ENCODE results near the gene COQ5.
A peak's percentile ranks its signal among the peaks of the same experiment; 100 is the strongest.

COQ5 gene

DNA sequence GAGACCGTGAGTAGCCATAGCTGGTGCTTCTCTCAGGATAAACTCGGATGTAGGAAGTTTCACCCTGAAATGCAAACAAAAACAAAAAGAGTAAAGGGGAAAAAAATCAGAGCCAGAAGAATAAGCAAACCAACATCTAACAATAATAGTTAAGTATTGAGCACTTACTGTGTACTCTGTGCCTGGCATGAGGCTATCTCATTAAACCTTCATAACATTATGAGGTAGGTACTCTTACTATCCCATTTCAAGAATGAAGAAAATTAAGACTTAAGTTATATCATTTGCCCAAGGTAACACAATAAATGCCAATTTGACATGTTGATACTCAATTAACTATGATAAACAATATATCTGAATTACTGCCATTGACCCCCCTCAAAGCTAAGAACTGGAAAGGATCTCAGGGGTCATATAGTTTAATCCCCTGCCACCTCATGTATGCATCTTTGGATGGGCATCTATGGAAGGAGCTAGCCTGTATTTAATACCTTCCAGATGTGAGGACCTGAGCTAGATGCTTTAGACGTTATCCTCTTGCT is 66.8 kb downstream of the COQ5 start:
- Histone ChIP-seq H3K9ac (ENCODE audit: low read length) (no peak overlapping the region), H4K20me1 (ENCODE audit: insufficient read depth, low read length) (peaks cover 28% of the 10 kb centered on the region), H3K4me2 (ENCODE audit: low read length) (no peak overlapping the region), H3K4me1 (ENCODE audit: low read length) (0 out of 2 replicates have a peak, but pooled peaks cover 3% of the 10 kb centered on the region), H3K79me2 (ENCODE audit: low read length) (peaks cover 53% of the 10 kb centered on the region), H3K4me3 (ENCODE audit: low read length) (no peak overlapping the region), H3K27ac (ENCODE audit: low read length) (no peak overlapping the region), H3K9me3 (ENCODE audit: insufficient read depth, low read length) (no peaks in the 10 kb centered on the region), H2AFZ (ENCODE audit: low read depth, low read length) (no peak overlapping the region), H3K27me3 (ENCODE audit: low read depth, low read length) (no peaks in the 10 kb centered on the region), H3K36me3 (replicated peaks; ENCODE audit: low read depth, low read length) (peaks cover 73% of the 10 kb centered on the region)
- no peak for TF ChIP-seq EZH2phosphoT487 (IDR thresholded peaks at IDR 0.05; ENCODE audit: low read depth)
- TF ChIP-seq, protein P1, sequence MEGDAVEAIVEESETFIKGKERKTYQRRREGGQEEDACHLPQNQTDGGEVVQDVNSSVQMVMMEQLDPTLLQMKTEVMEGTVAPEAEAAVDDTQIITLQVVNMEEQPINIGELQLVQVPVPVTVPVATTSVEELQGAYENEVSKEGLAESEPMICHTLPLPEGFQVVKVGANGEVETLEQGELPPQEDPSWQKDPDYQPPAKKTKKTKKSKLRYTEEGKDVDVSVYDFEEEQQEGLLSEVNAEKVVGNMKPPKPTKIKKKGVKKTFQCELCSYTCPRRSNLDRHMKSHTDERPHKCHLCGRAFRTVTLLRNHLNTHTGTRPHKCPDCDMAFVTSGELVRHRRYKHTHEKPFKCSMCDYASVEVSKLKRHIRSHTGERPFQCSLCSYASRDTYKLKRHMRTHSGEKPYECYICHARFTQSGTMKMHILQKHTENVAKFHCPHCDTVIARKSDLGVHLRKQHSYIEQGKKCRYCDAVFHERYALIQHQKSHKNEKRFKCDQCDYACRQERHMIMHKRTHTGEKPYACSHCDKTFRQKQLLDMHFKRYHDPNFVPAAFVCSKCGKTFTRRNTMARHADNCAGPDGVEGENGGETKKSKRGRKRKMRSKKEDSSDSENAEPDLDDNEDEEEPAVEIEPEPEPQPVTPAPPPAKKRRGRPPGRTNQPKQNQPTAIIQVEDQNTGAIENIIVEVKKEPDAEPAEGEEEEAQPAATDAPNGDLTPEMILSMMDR (IDR thresholded peaks at IDR 0.05; ENCODE audit: low read depth, low read length): no peak

DNA sequence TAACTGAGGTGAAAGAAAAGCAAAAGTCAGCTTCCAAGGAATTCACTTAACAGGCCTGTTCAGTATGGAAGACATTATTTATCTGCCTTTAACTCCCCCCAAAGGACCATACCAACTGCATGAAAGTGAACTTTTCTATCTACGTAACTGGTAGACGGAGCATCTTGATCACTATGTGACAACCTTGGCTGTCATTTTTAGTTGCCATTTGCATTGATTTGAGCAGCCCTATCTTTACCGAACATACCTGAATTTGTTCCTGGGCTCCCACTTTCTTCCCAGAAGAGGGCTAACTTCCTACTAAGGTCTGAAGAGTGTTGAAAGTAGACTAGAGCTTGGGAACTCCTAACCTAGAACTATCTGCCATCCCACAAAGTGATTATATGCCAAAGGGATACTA is 68.8 kb downstream of the COQ5 start:
- 0 out of 2 replicates have a peak, but pooled peaks cover 7% of the 10 kb centered on the region for H4K20me1 ChIP-seq (ENCODE audit: insufficient read depth, low read length)
- H3K9me3 ChIP-seq (ENCODE audit: insufficient read depth, low read length): no peaks in the 10 kb centered on the region
- no peak overlapping the region for H3K4me3 ChIP-seq (ENCODE audit: low read length)
- H3K79me2 ChIP-seq (ENCODE audit: low read length): peaks cover 32% of the 10 kb centered on the region
- H3K4me2 ChIP-seq (ENCODE audit: low read length): no peak overlapping the region
- H3K36me3 ChIP-seq (replicated peaks; ENCODE audit: low read depth, low read length): peaks cover 73% of the 10 kb centered on the region
- H3K9ac ChIP-seq (ENCODE audit: low read length): no peak overlapping the region
- H3K4me1 ChIP-seq (ENCODE audit: low read length): no peaks in the 10 kb centered on the region
- TF ChIP-seq EZH2phosphoT487 (IDR thresholded peaks at IDR 0.05; ENCODE audit: low read depth): no peak
- TF ChIP-seq, protein P1 (IDR thresholded peaks at IDR 0.05; ENCODE audit: low read depth, low read length): no peak
- no peak overlapping the region for H2AFZ ChIP-seq (ENCODE audit: low read depth, low read length)
- no peak overlapping the region for H3K27ac ChIP-seq (ENCODE audit: low read length)
- no peaks in the 10 kb centered on the region for H3K27me3 ChIP-seq (ENCODE audit: low read depth, low read length)

DNA sequence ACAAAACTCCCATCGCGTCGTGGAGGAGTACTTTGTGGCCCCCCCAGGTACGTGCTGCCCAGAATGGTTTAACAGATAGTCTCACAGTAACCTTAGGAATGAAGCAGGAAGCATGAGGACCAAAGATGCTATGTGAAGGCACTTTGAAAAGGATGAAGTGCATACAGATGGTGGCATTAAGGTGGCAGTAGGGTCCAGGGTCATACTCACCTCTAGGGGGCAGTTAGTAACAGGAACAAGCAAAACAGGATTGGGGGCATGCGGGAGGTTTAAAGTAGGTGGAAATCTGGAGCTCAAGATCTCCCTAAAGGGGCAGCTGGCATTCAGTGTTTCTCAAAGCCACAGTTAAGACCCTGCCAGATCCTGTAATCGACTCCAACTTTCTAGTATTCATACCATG is 71.8 kb downstream of the COQ5 start:
- Histone ChIP-seq H4K20me1 (ENCODE audit: insufficient read depth, low read length) (no peaks in the 10 kb centered on the region; the same call in 1 of the 2 replicates), H3K79me2 (ENCODE audit: low read length) (peaks cover 18% of the 10 kb centered on the region; the same call in 1 of the 2 replicates), H3K4me1 (ENCODE audit: low read length) (no peaks in the 10 kb centered on the region), H3K9ac (ENCODE audit: low read length) (no peak overlapping the region), H3K4me3 (ENCODE audit: low read length) (no peak overlapping the region), H3K27me3 (ENCODE audit: low read depth, low read length) (no peaks in the 10 kb centered on the region), H3K4me2 (ENCODE audit: low read length) (no peak overlapping the region), H3K9me3 (ENCODE audit: insufficient read depth, low read length) (no peaks in the 10 kb centered on the region), H2AFZ (ENCODE audit: low read depth, low read length) (no peak overlapping the region), H3K27ac (ENCODE audit: low read length) (no peak overlapping the region), H3K36me3 (replicated peaks; ENCODE audit: low read depth, low read length) (peaks cover 53% of the 10 kb centered on the region)
- TF ChIP-seq EZH2phosphoT487 (IDR thresholded peaks at IDR 0.05; ENCODE audit: low read depth): no peak
- TF ChIP-seq, protein P1 (IDR thresholded peaks at IDR 0.05; ENCODE audit: low read depth, low read length): peak; percentile 51

DNA sequence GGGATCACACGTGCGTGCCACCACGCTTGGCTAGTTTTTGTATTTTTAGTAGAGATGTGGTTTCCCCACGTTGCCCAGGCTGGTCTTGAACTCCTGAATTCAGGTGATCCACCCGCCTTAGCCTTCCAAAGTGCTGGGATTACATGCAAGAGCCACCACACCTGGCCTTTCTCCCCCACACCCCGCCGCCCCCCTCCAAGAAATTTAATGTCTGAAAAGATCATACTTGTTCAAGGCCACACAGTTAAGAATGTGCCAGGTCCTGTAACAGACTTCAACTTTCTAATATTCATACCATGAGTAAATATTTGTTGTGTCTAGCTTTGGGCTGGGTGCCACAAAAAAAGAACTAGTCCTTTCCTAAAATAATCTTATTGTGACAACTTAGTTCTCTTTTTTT is 73.7 kb downstream of the COQ5 start:
- Histone ChIP-seq H3K4me1 (ENCODE audit: low read length) (no peaks in the 10 kb centered on the region), H4K20me1 (ENCODE audit: insufficient read depth, low read length) (no peaks in the 10 kb centered on the region; the same call in 1 of the 2 replicates), H3K79me2 (ENCODE audit: low read length) (peaks cover 17% of the 10 kb centered on the region), H3K9me3 (ENCODE audit: insufficient read depth, low read length) (no peaks in the 10 kb centered on the region), H3K4me2 (ENCODE audit: low read length) (no peak overlapping the region), H2AFZ (ENCODE audit: low read depth, low read length) (no peak overlapping the region), H3K4me3 (ENCODE audit: low read length) (no peak overlapping the region), H3K27ac (ENCODE audit: low read length) (no peak overlapping the region), H3K9ac (ENCODE audit: low read length) (no peak overlapping the region), H3K36me3 (replicated peaks; ENCODE audit: low read depth, low read length) (peaks cover 47% of the 10 kb centered on the region), H3K27me3 (ENCODE audit: low read depth, low read length) (no peaks in the 10 kb centered on the region)
- no peak for TF ChIP-seq EZH2phosphoT487 (IDR thresholded peaks at IDR 0.05; ENCODE audit: low read depth)
- TF ChIP-seq, protein P1 (IDR thresholded peaks at IDR 0.05; ENCODE audit: low read depth, low read length): no peak

Data from OCI-LY3 (cell line).